H1 (cell line): ENCODE measurements around the gene LRRC2.

Experiments used
- CHD2 ChIP-seq: IDR thresholded peaks from 2 replicates; pipeline ENCODE4 v1.6.1; 2012; ENCODE audit warnings: low read length, improper control_type of control experiment
- EGR1 ChIP-seq: IDR thresholded peaks from 2 replicates; pipeline ENCODE4 v1.6.1; 2011; ENCODE audit warnings: low read depth, low read length, borderline replicate concordance
- EZH2 ChIP-seq: fragments of 200-600 bp; sonication (generic); IDR thresholded peaks from 2 replicates; pipeline ENCODE4 v1.7.1; 2012; ENCODE audit warnings: low read depth, mild to moderate bottlenecking, moderate library complexity, low read length, inconsistent platforms; ENCODE audit not compliant: severe bottlenecking
- GTF2F1 ChIP-seq: IDR thresholded peaks from 2 replicates; pipeline ENCODE4 v1.6.1; 2012; ENCODE audit warnings: low read depth, low read length, improper control_type of control experiment, borderline replicate concordance
- JUND ChIP-seq: IDR thresholded peaks from 2 replicates; pipeline ENCODE4 v1.6.1; 2011; ENCODE audit warnings: mild to moderate bottlenecking, improper control_type of control experiment, low read length
- RFX5 ChIP-seq: IDR thresholded peaks from 2 replicates; pipeline ENCODE4 v1.6.1; 2011; ENCODE audit warnings: low read depth, low read length, improper control_type of control experiment, borderline replicate concordance
- SP2 ChIP-seq: IDR thresholded peaks from 2 replicates; pipeline ENCODE4 v1.6.1; 2012; ENCODE audit warnings: mild to moderate bottlenecking, low read length, inconsistent platforms
- SRF ChIP-seq: IDR thresholded peaks from 2 replicates; pipeline ENCODE4 v1.6.1; 2011; ENCODE audit warnings: mild to moderate bottlenecking, low read depth, low read length, moderate library complexity
- TAF1 ChIP-seq: IDR thresholded peaks from 2 replicates; pipeline ENCODE4 v1.6.1; 2011; ENCODE audit warnings: mild to moderate bottlenecking, low read depth, low read length
- ZNF274 ChIP-seq: IDR thresholded peaks from 2 replicates; pipeline ENCODE4 v1.7.0; 2012; ENCODE audit warnings: low read length, borderline replicate concordance; ENCODE audit errors: extremely low read depth
- TF ChIP-seq, protein P1 (sequence below), 3 experiments: IDR thresholded peaks; 1 replicate in 2 of 3; 2 replicates in 1 of 3; pipeline versions ENCODE4 v1.5.1 to v1.6.1; 2011; ENCODE audit warnings: low read length in 3 of 3, mild to moderate bottlenecking in 3 of 3, inconsistent platforms in 2 of 3, low read depth in 1 of 3, moderate library complexity in 1 of 3; ENCODE audit not compliant: insufficient read depth in 1 of 3; ENCODE audit errors: control extremely low read depth in 1 of 3

GRCh38 chr3:46564190-46565021 lies 1.7 kb downstream of the LRRC2 start:
- TF ChIP-seq GTF2F1 (no peak), JUND (no peak), EZH2 (no peak), EGR1 (no peak), ZNF274 (no peak), SRF (no peak), CHD2 (no peak), RFX5 (no peak), SP2 (no peak), TAF1 (no peak)
- TF ChIP-seq, protein P1, sequence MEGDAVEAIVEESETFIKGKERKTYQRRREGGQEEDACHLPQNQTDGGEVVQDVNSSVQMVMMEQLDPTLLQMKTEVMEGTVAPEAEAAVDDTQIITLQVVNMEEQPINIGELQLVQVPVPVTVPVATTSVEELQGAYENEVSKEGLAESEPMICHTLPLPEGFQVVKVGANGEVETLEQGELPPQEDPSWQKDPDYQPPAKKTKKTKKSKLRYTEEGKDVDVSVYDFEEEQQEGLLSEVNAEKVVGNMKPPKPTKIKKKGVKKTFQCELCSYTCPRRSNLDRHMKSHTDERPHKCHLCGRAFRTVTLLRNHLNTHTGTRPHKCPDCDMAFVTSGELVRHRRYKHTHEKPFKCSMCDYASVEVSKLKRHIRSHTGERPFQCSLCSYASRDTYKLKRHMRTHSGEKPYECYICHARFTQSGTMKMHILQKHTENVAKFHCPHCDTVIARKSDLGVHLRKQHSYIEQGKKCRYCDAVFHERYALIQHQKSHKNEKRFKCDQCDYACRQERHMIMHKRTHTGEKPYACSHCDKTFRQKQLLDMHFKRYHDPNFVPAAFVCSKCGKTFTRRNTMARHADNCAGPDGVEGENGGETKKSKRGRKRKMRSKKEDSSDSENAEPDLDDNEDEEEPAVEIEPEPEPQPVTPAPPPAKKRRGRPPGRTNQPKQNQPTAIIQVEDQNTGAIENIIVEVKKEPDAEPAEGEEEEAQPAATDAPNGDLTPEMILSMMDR (IDR thresholded peaks at IDR 0.05; ENCODE audit: control extremely low read depth in 1 of 3, insufficient read depth in 1 of 3, low read depth in 1 of 3, low read length in 3 of 3): no peak
